K562 (cell line): ENCODE results near the gene BICD1. TPM values are rescaled to one million over a fixed set of nuclear protein-coding genes. Genes with fewer than 3 reads are reported as not detected.

Experiments used
- ATAC-seq: fragments of 200-7000 bp; cut with Tn5 transposase; 3 replicates; pipeline ENCODE4 v1.9.1; 2020; ENCODE audit warnings: moderate library complexity
- BruUV-seq: library from RNA; stranded (reverse); fragments of 400-500 nt; replicated peaks from 2 replicates; lab custom pipeline; 2021; lab: Mats Ljungman, UMichigan
- CTCF ChIA-PET: fragments of 300-600 bp; formaldehyde crosslinking; extraction: SDS; loops from one replicate; lab custom pipeline; 2021; ENCODE audit warnings: low intra/inter-chr PET ratio; lab: Yijun Ruan, JAX
- POLR2A ChIA-PET: fragments of 300-600, 350-650 bp; sonication (Branson Sonifier 250); formaldehyde crosslinking; extraction: SDS; loops from one replicate; lab custom pipeline; 2021; ENCODE audit warnings: antibody characterized with exemption, inconsistent platforms; lab: Yijun Ruan, JAX
- DNase-seq, 4 experiments: peaks; one replicate each; pipeline versions ENCODE4 v3.0.0 to v3.0.0-alpha.2; 2011 to 2018; ENCODE audit warnings: low spot score in 3 of 4, mixed read lengths in 3 of 4; ENCODE audit errors: extremely low read depth in 1 of 4
- FAIRE-seq: peaks from 2 replicates; lab custom pipeline; 2011; peaks lifted over from hg19 to GRCh38; lab: Jason Lieb, UNC
- H2AFZ ChIP-seq: 2 replicates; pipeline ENCODE4 v1.6.0; 2011; ENCODE audit warnings: low read depth, low read length, control low read depth, inconsistent platforms
- H3K27ac ChIP-seq: fragments of 200-600 bp; 3 replicates; pipeline ENCODE4 v1.8.0; 2011; ENCODE audit warnings: low read depth, mild to moderate bottlenecking, control low read depth, inconsistent platforms, low read length, moderate library complexity, mixed read lengths; ENCODE audit errors: extremely low read depth
- H3K27me3 ChIP-seq, 2 experiments: fragments of 300-600 bp in 1 of 2; 2 replicates in 1 of 2; 3 replicates in 1 of 2; pipeline versions ENCODE4 v1.6.0 to v1.8.0; 2011; ENCODE audit warnings: inconsistent platforms in 2 of 2, low read length in 2 of 2, mild to moderate bottlenecking in 1 of 2, mixed read lengths in 1 of 2, moderate library complexity in 1 of 2; ENCODE audit not compliant: control insufficient read depth in 2 of 2, insufficient read depth in 2 of 2
- H3K36me3 ChIP-seq: fragments of 300-600 bp; 3 replicates; pipeline ENCODE4 v1.8.0; 2011; ENCODE audit warnings: mild to moderate bottlenecking, low read length, inconsistent platforms; ENCODE audit not compliant: control insufficient read depth, insufficient read depth
- H3K4me1 ChIP-seq, 2 experiments: fragments of 200-600 bp in 1 of 2; replicated peaks in 1 of 2; 2 replicates in 1 of 2; 3 replicates in 1 of 2; pipeline versions ENCODE4 v1.5.1 to v1.8.0; 2011; ENCODE audit warnings: inconsistent platforms in 2 of 2, low read length in 2 of 2, mild to moderate bottlenecking in 1 of 2, mixed read lengths in 1 of 2, moderate library complexity in 1 of 2; ENCODE audit not compliant: control insufficient read depth in 2 of 2, insufficient read depth in 2 of 2
- H3K4me2 ChIP-seq: 2 replicates; pipeline ENCODE4 v1.6.1; 2011; ENCODE audit warnings: low read length, control low read depth, inconsistent platforms, mixed read lengths; ENCODE audit not compliant: insufficient read depth
- H3K4me3 ChIP-seq: fragments of 200-600 bp; sonication (generic), shearing (Covaris generic); 2 replicates; pipeline ENCODE4 v1.5.1; 2016; ENCODE audit warnings: control low read depth, inconsistent platforms
- H3K79me2 ChIP-seq: fragments of 200-600 bp; 3 replicates; pipeline ENCODE4 v1.8.0; 2011; ENCODE audit warnings: low read length, inconsistent platforms; ENCODE audit not compliant: control insufficient read depth, insufficient read depth
- H3K9ac ChIP-seq, 2 experiments: 2 replicates each; pipeline versions ENCODE4 v1.6.0 to v1.6.1; 2011; ENCODE audit warnings: low read depth in 2 of 2, low read length in 2 of 2, control low read depth in 1 of 2, inconsistent platforms in 1 of 2, mild to moderate bottlenecking in 1 of 2, mixed read lengths in 1 of 2; ENCODE audit not compliant: insufficient read depth in 1 of 2
- H3K9me1 ChIP-seq: one replicate; pipeline ENCODE4 v1.6.0; 2011; ENCODE audit warnings: inconsistent platforms, mild to moderate bottlenecking, low read length, moderate library complexity; ENCODE audit not compliant: control insufficient read depth, insufficient read depth
- H3K9me3 ChIP-seq: replicated peaks from 2 replicates; pipeline ENCODE4 v1.5.1; 2011; ENCODE audit warnings: low read depth, low read length, inconsistent platforms; ENCODE audit not compliant: control insufficient read depth, insufficient read depth
- H4K20me1 ChIP-seq: replicated peaks from 2 replicates; pipeline ENCODE4 v1.6.1; 2011; ENCODE audit warnings: low read length, inconsistent platforms, mixed read lengths; ENCODE audit not compliant: control insufficient read depth, insufficient read depth
- COPS2 ChIP-seq: fragments of 450-650 bp; conservative IDR thresholded peaks from 2 replicates; pipeline ENCODE4 v1.6.1; 2016; ENCODE audit warnings: mild to moderate bottlenecking, moderate library complexity
- DIDO1 ChIP-seq: fragments of 450-650 bp; IDR thresholded peaks from 2 replicates; pipeline ENCODE4 v1.6.1; 2016; ENCODE audit warnings: low read depth, missing biosample characterization, missing genetic modification characterization
- FOXJ2 ChIP-seq: fragments of 200-800 bp; sonication (Bioruptor generic); IDR thresholded peaks from 2 replicates; pipeline ENCODE4 v1.6.1; 2016; ENCODE audit warnings: missing genetic modification characterization, missing compliant biosample characterization
- KAT7 ChIP-seq: sonication (generic); formaldehyde crosslinking; IDR thresholded peaks from 2 replicates; pipeline ENCODE4 v1.8.0; 2022; ENCODE audit warnings: missing genetic modification reagents, mild to moderate bottlenecking, borderline replicate concordance
- KDM5B ChIP-seq: fragments of 200-600 bp; sonication (generic); IDR thresholded peaks from 2 replicates; pipeline ENCODE4 v1.6.1; 2012; ENCODE audit warnings: low read depth, mild to moderate bottlenecking, moderate library complexity, low read length, control low read depth, inconsistent platforms; ENCODE audit not compliant: insufficient replicate concordance
- PCBP1 ChIP-seq: fragments of 200-400 bp; formaldehyde crosslinking; IDR thresholded peaks from 2 replicates; pipeline ENCODE4 v1.6.1; 2018; ENCODE audit warnings: mild to moderate bottlenecking, low read depth, low read length; ENCODE audit not compliant: poor library complexity, severe bottlenecking
- YBX1 ChIP-seq: fragments of 450-650 bp; IDR thresholded peaks from 2 replicates; pipeline ENCODE4 v1.7.1; 2016; ENCODE audit warnings: mild to moderate bottlenecking
- ZKSCAN8 ChIP-seq: fragments of 200-800 bp; sonication (Bioruptor generic); IDR thresholded peaks from 2 replicates; pipeline ENCODE4 v1.6.1; 2016; ENCODE audit warnings: missing genetic modification characterization, missing compliant biosample characterization
- ZNF384 ChIP-seq: IDR thresholded peaks from 2 replicates; pipeline ENCODE4 v1.6.1; 2012; ENCODE audit warnings: low read depth, low read length, improper control_type of control experiment
- ZNF696 ChIP-seq: fragments of 250-450 bp; sonication (Bioruptor Pico); conservative IDR thresholded peaks from 2 replicates; pipeline ENCODE4 v1.4.0; 2020; ENCODE audit warnings: mild to moderate bottlenecking, moderate library complexity
- WGBS: fragments of 100-300 bp; shearing (Covaris generic); methylation state at CpG from one replicate; pipeline ENCODE4 v1.1.6; 2016; ENCODE audit warnings: low coverage, mixed read lengths; ENCODE audit not compliant: insufficient coverage; ENCODE audit errors: missing lambda C conversion rate; 5-methylcytosine and 5-hydroxymethylcytosine counted together
- in situ Hi-C: fragments of 300-500 bp; cut with MboI; formaldehyde crosslinking; loops from 4 replicates; pipeline ENCODE4 v1.15.0; 2018; ENCODE audit warnings: inconsistent platforms, mixed read lengths
- intact Hi-C: fragments of 100-400 bp; cut with micrococcal nuclease; formaldehyde crosslinking; loops from 2 replicates; pipeline ENCODE4 v1.14.2; 2022
- polyA plus RNA-seq, 8 experiments: library from polyadenylated mRNA; depleted of rRNA in 4 of 8; stranded (reverse) in 5 of 8; unstranded in 3 of 8; fragments of >200 nt; fragmentation: Nextera tagmentation in 2 of 8; fragmentation: Illumina TruSeq in 1 of 8; extraction: Ambion mirVana in 2 of 8; extraction: Trizol in 1 of 8; gene quantifications; 2 replicates each; pipeline versions ENCODE4 v1.2.1 to v1.2.3, GENCODE V29; 2011 to 2014; ENCODE audit warnings: inconsistent platforms in 1 of 8, missing spikeins in 1 of 8
- total RNA-seq, 7 experiments: library from RNA; depleted of rRNA in 6 of 7; stranded (reverse); fragments of >200 nt in 6 of 7; fragmentation: Illumina TruSeq in 2 of 7; extraction: Trizol in 2 of 7; gene quantifications; 2 replicates each; pipeline versions ENCODE4 v1.2.1 to v1.2.3, GENCODE V29; 2011 to 2021; ENCODE audit warnings: low replicate concordance in 1 of 7
- TF ChIP-seq, protein P1 (sequence below): fragments of 450-650 bp; conservative IDR thresholded peaks from 2 replicates; pipeline ENCODE4 v1.6.1; 2016; ENCODE audit warnings: missing genetic modification characterization, low read depth, mild to moderate bottlenecking, control low read depth, missing compliant biosample characterization
- TF ChIP-seq, protein P2 (sequence below): fragments of 250-450 bp; sonication (Bioruptor Pico); IDR thresholded peaks from 2 replicates; pipeline ENCODE4 v1.5.0; 2021; ENCODE audit warnings: mild to moderate bottlenecking, moderate library complexity

Gene BICD1
- total and polyA plus RNA-seq, 9 of the 15 experiments (the other 6 are each of a cell fraction or from before 2014, with no cell fraction given), result 3.5 to 21.1 (median 12.5) TPM

DNA sequence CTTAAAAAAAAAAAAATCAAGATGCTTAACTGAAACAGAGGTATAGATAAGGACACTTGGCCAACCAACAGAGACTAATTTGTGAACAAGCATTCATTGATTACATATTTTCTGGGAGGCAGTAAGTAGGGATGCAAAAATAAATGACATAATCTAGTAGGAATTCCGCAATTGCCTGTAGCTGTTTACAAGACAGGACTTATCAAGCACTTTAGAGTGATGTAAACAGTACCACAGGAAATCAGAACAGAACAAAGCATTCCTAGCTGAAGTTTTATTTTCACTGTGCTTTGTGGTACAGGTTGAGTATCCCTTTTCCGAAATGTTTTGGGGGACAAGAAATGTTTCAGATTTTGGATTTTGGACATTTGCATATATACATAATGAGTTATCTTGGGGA, 224.5 kb downstream of the BICD1 start (continued):
- TF ChIP-seq DIDO1 (tag), result no peak

DNA sequence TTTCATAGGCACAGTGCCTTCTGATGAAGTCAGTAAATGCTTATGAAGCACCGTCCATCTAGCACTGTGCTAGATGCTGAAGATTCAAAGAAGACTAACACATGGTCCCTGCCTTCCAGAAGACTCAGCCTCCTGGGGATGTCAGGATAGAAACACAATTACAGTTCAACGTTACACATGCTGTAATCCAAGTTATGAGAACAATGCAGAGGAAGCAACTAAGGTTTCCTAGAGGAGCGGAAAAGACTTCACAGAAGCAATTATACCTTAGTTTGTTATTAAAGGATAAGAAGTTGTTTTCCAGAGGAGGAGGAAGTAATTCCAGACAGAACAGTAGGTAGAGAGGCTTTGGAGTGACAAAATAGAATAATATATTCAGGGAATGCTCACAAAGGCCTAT, 225.8 kb downstream of the BICD1 start:
- Histone ChIP-seq H3K9me1 (no peaks in the 10 kb centered on the region), H3K27ac (no peak overlapping the region), H3K9ac (no peak overlapping the region), H3K36me3 (no peaks in the 10 kb centered on the region; the same call in 2 of the 3 replicates), H3K4me1 (no peaks in the 10 kb centered on the region), H3K9me3 (no peaks in the 10 kb centered on the region), H3K27me3 (no peaks in the 10 kb centered on the region), H4K20me1 (no peaks in the 10 kb centered on the region), H3K79me2 (no peaks in the 10 kb centered on the region), H2AFZ (no peak overlapping the region), H3K4me3 (no peak overlapping the region), H3K4me2 (no peak overlapping the region)
- ChIA-PET CTCF (no interaction called here), POLR2A (no interaction called here)
- WGBS, result 40% methylated on average over 3 of the region's 3 CpGs
- intact Hi-C loops (no loop called here), in situ Hi-C loops (no loop called here)
- DNase-seq (no peak), ATAC-seq (no peak), FAIRE-seq (no peak)
- BruUV-seq, result no TSS peak
- TF ChIP-seq FOXJ2 (tag) (no peak), COPS2 (no peak), PCBP1 (no peak), KAT7 (CRISPR knock-in tag) (no peak), ZKSCAN8 (no peak), ZNF384 (no peak), KDM5B (no peak), YBX1 (no peak), ZNF696 (CRISPR knock-in tag) (no peak)
- TF ChIP-seq, protein P1, sequence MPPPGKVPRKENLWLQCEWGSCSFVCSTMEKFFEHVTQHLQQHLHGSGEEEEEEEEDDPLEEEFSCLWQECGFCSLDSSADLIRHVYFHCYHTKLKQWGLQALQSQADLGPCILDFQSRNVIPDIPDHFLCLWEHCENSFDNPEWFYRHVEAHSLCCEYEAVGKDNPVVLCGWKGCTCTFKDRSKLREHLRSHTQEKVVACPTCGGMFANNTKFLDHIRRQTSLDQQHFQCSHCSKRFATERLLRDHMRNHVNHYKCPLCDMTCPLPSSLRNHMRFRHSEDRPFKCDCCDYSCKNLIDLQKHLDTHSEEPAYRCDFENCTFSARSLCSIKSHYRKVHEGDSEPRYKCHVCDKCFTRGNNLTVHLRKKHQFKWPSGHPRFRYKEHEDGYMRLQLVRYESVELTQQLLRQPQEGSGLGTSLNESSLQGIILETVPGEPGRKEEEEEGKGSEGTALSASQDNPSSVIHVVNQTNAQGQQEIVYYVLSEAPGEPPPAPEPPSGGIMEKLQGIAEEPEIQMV, result no peak
- TF ChIP-seq, protein P2, sequence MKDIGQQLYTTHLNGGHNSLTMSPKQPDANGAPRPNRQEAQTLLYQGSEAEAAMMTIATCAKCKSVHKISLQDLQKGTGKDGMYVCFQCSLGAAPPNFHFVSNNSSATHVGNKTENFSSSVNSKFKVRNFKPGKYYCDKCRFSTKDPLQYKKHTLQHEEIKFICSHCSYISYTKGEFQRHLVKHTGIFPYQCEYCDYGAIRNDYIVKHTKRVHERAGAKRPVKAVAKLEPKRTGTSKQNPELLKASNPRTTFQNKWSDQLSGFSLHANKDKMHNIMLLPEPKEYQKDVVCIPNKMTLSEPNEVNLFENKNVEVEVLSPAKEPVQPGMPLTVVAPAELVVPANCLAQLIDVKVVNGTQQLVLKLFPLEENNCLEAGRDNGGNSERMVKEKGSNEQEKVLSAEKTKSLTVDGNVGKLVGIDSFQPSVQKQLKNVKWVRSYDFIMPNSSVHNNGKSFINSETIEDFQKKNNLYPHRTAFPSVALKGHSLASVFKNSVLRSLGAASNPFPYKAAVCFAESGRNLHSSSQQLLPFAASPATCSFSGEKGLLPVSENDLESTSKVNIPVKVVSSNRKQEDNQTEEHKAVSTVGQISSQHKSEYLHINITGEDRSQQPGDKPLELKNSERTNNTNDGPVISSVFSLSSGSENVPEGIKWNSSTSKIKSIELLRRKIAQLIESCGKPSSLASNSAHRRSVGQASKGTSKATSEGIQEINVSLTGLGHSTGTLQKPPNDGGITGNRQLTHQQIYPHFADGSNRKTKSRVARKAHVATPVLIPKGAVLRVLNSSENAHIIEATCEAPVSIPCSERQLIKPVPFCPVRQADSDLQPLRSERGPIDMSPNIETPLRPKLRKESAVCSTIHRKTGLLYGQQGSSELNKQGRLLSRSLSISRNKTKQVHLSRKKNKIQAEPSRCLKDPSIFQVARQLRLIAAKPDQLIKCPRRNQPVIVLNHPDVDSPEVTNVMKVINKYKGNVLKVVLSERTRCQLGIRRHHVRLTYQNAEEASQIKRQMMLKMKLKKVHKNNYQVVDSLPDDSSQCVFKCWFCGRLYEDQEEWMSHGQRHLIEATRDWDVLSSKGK (CRISPR knock-in tag), result no peak
